K562 (cell line): ENCODE results near the gene LGALS7. TPM values are rescaled to one million over a fixed set of nuclear protein-coding genes. Genes with fewer than 3 reads are reported as not detected.
A peak's percentile ranks its signal among the peaks of the same experiment; 100 is the strongest.

ENCODE experiments used
- ARID1B ChIP-seq: fragments of 450-650 bp; IDR thresholded peaks from 2 replicates; pipeline ENCODE4 v1.6.1; 2016; ENCODE audit warnings: antibody characterized with exemption, mild to moderate bottlenecking, inconsistent platforms
- CC2D1A ChIP-seq: fragments of 450-650 bp; IDR thresholded peaks from 2 replicates; pipeline ENCODE4 v1.6.1; 2017; ENCODE audit warnings: mild to moderate bottlenecking
- CEBPB ChIP-seq: fragments of 450-650 bp; IDR thresholded peaks from 2 replicates; pipeline ENCODE4 v1.6.1; 2016; ENCODE audit warnings: missing genetic modification characterization, missing compliant biosample characterization
- CREB1 ChIP-seq, 2 experiments: sonication (generic) in 1 of 2; formaldehyde crosslinking in 1 of 2; IDR thresholded peaks; 2 replicates each; pipeline versions ENCODE4 v1.6.1 to v1.8.0; 2012 to 2022; ENCODE audit warnings: inconsistent platforms in 1 of 2, mild to moderate bottlenecking in 1 of 2, missing genetic modification reagents in 1 of 2, moderate library complexity in 1 of 2
- CREM ChIP-seq: IDR thresholded peaks from 2 replicates; pipeline ENCODE4 v1.6.1; 2014; ENCODE audit warnings: antibody characterized with exemption, low read depth
- GATA2 ChIP-seq: sonication (generic); formaldehyde crosslinking; IDR thresholded peaks from 2 replicates; pipeline ENCODE4 v1.4.0; 2020; ENCODE audit warnings: mild to moderate bottlenecking, missing genetic modification reagents
- HCFC1 ChIP-seq: IDR thresholded peaks from 2 replicates; pipeline ENCODE4 v1.6.1; 2012; ENCODE audit warnings: low read depth, low read length, improper control_type of control experiment
- HDAC1 ChIP-seq, 2 experiments: fragments of 450-650 bp; IDR thresholded peaks; 2 replicates each; pipeline ENCODE4 v1.6.1; 2016 to 2017; ENCODE audit warnings: inconsistent platforms in 1 of 2, mild to moderate bottlenecking in 1 of 2, moderate library complexity in 1 of 2
- KLF10 ChIP-seq: fragments of 250-450 bp; sonication (Bioruptor Pico); IDR thresholded peaks from 2 replicates; pipeline ENCODE4 v1.6.1; 2021; ENCODE audit warnings: matching md5 sums
- MCM2 ChIP-seq: fragments of 450-650 bp; IDR thresholded peaks from 2 replicates; pipeline ENCODE4 v1.6.1; 2017; ENCODE audit warnings: low read depth, mild to moderate bottlenecking
- MITF ChIP-seq: IDR thresholded peaks from 2 replicates; pipeline ENCODE4 v1.6.1; 2014; ENCODE audit warnings: antibody characterized with exemption
- MXD1 ChIP-seq: fragments of 250-450 bp; sonication (Bioruptor Pico); IDR thresholded peaks from 2 replicates; pipeline ENCODE4 v1.8.0; 2021; ENCODE audit warnings: borderline replicate concordance, mild to moderate bottlenecking, moderate library complexity; ENCODE audit not compliant: poor library complexity, severe bottlenecking
- POLR2AphosphoS2 ChIP-seq: IDR thresholded peaks from 2 replicates; pipeline ENCODE4 v1.6.1; 2012; ENCODE audit warnings: low read length, improper control_type of control experiment
- RCOR1 ChIP-seq, 2 experiments: IDR thresholded peaks; 2 replicates each; pipeline ENCODE4 v1.6.1; 2012; ENCODE audit warnings: low read depth in 2 of 2, low read length in 2 of 2, borderline replicate concordance in 1 of 2, improper control_type of control experiment in 1 of 2
- SPI1 ChIP-seq: IDR thresholded peaks from 2 replicates; pipeline ENCODE4 v1.6.1; 2011; ENCODE audit warnings: low read depth, low read length, control low read depth, borderline replicate concordance
- SREBF1 ChIP-seq: fragments of 150-350 bp; IDR thresholded peaks from 2 replicates; pipeline ENCODE4 v1.6.1; 2014; ENCODE audit warnings: antibody characterized with exemption, low read depth, low read length, borderline replicate concordance
- TAL1 ChIP-seq: fragments of 450-650 bp; IDR thresholded peaks from 2 replicates; pipeline ENCODE4 v1.6.1; 2016; ENCODE audit warnings: mild to moderate bottlenecking
- U2AF1 ChIP-seq: fragments of 200-400 bp; formaldehyde crosslinking; optimal IDR thresholded peaks from 2 replicates; pipeline ENCODE3; 2017; ENCODE audit warnings: mild to moderate bottlenecking, low read depth, low read length, moderate library complexity
- ZBTB2 ChIP-seq: fragments of 450-650 bp; IDR thresholded peaks from 2 replicates; pipeline ENCODE4 v1.6.1; 2016; ENCODE audit warnings: antibody characterized with exemption
- ZNF609 ChIP-seq: sonication (generic); formaldehyde crosslinking; IDR thresholded peaks from 2 replicates; pipeline ENCODE4 v1.8.1; 2023; ENCODE audit warnings: missing genetic modification reagents, mild to moderate bottlenecking, borderline replicate concordance
- ZNF644 ChIP-seq: fragments of 200-800 bp; sonication (Bioruptor generic); IDR thresholded peaks from 2 replicates; pipeline ENCODE4 v1.6.1; 2016; ENCODE audit warnings: low read depth, missing genetic modification characterization, missing compliant biosample characterization
- ZNF75A ChIP-seq: fragments of 450-650 bp; formaldehyde crosslinking; IDR thresholded peaks from 2 replicates; pipeline ENCODE4 v1.4.0; 2020; ENCODE audit warnings: mild to moderate bottlenecking
- polyA plus RNA-seq, 8 experiments: library from polyadenylated mRNA; depleted of rRNA in 4 of 8; stranded (reverse) in 5 of 8; unstranded in 3 of 8; fragments of >200 nt; fragmentation: Nextera tagmentation in 2 of 8; fragmentation: Illumina TruSeq in 1 of 8; extraction: Ambion mirVana in 2 of 8; extraction: Trizol in 1 of 8; gene quantifications; 2 replicates each; pipeline versions ENCODE4 v1.2.1 to v1.2.3, GENCODE V29; 2011 to 2014; ENCODE audit warnings: inconsistent platforms in 1 of 8, missing spikeins in 1 of 8
- total RNA-seq, 7 experiments: library from RNA; depleted of rRNA in 6 of 7; stranded (reverse); fragments of >200 nt in 6 of 7; fragmentation: Illumina TruSeq in 2 of 7; extraction: Trizol in 2 of 7; gene quantifications; 2 replicates each; pipeline versions ENCODE4 v1.2.1 to v1.2.3, GENCODE V29; 2011 to 2021; ENCODE audit warnings: low replicate concordance in 1 of 7

LGALS7 gene
- total and polyA plus RNA-seq, 9 of the 15 experiments (the other 6 are each of a cell fraction or from before 2014, with no cell fraction given) = not detected

- TF ChIP-seq MITF (no peak), CREB1 (IDR thresholded peaks at IDR 0.05) (no peak), CREB1 (CRISPR knock-in tag; IDR thresholded peaks at IDR 0.05) (0 out of 2 replicates have a peak, but pooled peaks have one; percentile 21), RCOR1 (IDR thresholded peaks at IDR 0.05; ENCODE audit: borderline replicate concordance in 1 of 2, low read depth in 2 of 2, low read length in 2 of 2) (peak in 1 of 2 experiments; percentile 79; a peak in 2 of 4 replicates), CEBPB (tag) (peak; percentile 59), CC2D1A (no peak), ZNF609 (no peak), HCFC1 (no peak), ARID1B (peak; percentile 86), MXD1 (CRISPR knock-in tag) (no peak), MCM2 (no peak), HDAC1 (IDR thresholded peaks at IDR 0.05) (peak in 1 of 2 experiments; percentile 54; a peak in 2 of 4 replicates), CREM (peak; percentile 42), GATA2 (CRISPR knock-in tag) (peak; percentile 88), SPI1 (0 out of 2 replicates have a peak, but pooled peaks have one; percentile 27), ZBTB2 (no peak), KLF10 (CRISPR knock-in tag) (no peak), ZNF644 (tag) (0 out of 2 replicates have a peak, but pooled peaks have one; percentile 34), ZNF75A (CRISPR knock-in tag) (0 out of 2 replicates have a peak, but pooled peaks have one; percentile 19), TAL1 (peak; percentile 77), SREBF1 (no peak), POLR2AphosphoS2 (no peak), U2AF1 (no peak)
These were observed 7.7 kb upstream of the LGALS7 start (continued) for GRCh38 chr19:38781058-38781457.
